HG03097 (cell line): Measurements from ENCODE around the gene CFAP57.
A peak's percentile ranks its signal among the peaks of the same experiment; 100 is the strongest.

ENCODE experiments used
- ATAC-seq: cut with Tn5 transposase; IDR thresholded peaks from one replicate; pipeline ENCODE4 v1.9.1; 2021; ENCODE audit not compliant: unreplicated experiment, low FRiP score

The CFAP57 gene

DNA sequence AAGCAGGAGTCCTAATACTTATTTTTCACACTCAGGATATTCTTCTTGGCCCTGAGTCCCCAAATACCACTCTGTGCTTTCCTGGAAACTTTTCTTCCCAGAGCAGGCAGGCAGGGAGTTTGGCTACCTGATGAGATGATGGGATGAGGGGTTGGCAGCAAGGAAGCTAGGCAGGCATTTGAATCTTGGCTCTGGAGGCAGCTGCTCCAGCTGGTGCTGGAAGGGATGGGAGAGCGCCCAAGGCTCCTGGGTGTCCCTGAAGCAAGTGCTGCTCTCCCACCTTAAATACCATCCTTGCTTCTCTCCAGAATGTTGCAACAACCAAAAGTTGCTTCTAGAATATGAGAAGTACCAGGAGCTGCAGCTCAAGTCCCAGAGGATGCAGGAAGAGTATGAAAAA, 49.7 kb downstream of the CFAP57 start:
- ATAC-seq, result no peak

DNA sequence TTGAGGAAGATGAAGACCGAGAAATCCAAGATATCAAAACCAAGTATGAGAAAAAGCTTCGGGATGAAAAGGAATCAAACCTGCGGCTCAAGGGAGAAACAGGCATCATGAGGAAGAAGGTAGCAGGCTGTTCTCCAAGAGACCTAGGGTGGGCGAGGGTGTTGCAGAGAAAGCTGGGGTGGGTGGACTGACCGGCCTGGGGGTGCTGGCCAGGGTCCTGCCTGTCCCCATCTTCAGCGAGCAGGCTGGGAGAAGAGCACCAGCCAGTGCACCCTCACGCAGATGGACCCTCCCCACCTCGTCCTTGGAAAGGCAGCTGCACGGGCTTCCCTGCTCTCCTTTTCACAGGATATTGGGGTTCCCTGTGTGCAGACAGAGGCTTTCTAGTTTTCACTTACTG, 50.7 kb downstream of the CFAP57 start:
- ATAC-seq, result no peak

DNA sequence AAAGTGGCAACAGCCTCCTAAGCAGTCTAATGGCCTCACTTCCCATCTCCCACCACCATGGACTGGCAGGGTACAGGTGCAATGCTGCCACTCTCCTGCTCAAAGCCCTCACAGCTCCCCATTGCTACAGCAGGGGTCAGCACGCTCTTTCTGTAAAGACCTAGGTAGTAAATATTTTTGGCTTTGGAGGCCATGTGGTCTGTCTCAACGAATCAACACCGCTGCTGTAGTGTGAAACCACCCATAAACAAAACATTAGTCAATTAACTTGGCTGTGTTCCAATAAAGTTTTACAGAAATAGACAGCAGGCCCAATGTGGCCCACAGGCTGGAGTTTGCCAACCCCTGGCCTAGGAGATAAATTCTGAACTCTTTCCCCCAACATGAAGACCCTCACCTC, 53.0 kb downstream of the CFAP57 start:
- ATAC-seq, result no peak

DNA sequence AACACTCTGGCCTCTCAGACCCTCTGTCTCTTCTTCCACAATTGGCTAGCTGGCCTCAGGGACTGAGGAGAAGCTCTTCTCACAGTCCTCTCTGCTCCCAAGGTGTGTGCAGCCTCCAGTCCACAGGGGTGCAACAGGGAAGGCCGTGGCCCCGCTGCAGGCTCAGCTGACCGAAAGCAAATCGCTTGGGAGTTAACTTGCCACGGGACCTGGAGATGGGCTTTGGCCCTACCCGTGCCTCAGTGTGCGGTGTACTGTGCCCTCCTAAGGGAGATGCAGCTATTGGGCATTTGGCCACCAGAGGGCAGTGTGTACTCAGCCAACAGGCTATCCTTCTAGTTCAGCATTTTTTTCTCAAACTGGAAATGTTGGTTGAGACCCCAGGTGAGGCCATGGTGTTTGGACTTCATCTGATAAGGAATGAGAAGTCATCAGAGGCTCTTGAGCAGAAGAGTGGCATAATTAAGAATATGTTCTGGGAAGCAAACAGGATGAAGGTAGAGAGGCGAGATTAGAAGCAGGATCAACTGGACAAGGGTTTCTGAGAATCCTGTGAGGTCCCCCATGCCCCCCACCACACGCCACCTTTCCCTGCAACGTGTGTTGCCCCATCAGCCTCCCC, 55.1 kb downstream of the CFAP57 start:
- ATAC-seq, result no peak

DNA sequence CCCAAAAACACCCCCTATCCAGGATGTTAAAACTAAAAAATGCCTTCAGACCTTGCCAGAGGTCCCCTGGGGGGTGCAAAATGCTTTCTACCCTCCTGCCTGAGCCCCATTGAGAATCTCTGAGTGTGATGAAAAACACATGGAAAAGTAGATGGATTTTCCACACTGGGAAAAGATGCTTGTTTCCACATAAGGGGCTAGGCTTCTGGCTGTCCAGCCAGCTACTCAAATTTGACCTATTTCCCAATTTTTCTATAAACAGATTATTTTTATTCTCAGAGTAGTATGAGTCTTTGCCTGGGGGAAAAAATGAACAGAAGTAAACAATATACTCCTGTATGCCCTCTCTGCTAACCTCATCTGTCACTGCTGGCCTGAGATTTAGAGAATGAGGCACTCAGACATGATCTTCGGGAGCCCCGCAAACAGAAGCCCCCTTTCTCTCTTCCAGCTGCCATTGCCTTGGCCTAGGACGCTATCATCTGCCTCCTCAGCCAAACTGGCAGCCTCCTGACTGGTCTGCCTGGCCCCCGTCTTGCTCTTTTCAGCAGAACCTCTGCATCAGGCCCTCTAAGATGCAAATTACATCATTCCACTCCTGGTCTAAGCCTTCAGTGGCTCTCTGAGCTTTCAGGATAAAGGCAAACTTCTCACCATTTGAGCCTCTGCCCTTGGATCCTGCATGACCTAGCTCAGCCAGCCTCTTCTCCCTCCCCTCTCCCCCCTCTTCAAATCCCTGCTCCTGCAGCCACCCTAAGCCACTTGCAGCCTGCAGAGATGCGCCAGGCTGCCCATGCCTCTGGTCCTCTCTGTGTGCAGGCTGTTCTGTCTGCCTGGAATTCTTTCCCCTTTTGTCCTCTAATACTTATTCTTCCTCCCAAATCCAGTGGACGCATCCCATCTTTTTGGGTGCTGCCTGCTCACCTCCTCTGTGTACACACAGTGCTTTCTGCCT, 58.0 kb downstream of the CFAP57 start:
- ATAC-seq, result no peak

DNA sequence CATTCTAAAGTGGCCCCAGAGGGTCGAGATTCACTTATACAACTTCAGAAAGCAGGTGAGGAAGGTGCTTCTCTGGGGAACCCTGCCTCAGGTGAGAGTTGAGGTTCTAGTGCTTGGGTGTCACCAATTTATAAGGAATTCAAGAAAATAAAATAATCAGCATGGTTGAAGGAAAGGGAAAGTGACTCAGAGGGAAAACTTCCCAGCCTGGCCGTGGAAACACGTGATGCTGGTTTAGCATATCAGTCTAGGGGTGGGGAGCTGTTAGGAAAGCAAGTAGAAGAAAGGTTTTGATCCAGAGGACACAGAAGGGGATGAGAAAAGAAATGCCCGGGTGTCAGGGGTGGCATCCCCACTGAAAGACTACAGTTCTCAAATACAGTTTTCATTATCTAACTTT, 59.9 kb downstream of the CFAP57 start:
- no peak for ATAC-seq

DNA sequence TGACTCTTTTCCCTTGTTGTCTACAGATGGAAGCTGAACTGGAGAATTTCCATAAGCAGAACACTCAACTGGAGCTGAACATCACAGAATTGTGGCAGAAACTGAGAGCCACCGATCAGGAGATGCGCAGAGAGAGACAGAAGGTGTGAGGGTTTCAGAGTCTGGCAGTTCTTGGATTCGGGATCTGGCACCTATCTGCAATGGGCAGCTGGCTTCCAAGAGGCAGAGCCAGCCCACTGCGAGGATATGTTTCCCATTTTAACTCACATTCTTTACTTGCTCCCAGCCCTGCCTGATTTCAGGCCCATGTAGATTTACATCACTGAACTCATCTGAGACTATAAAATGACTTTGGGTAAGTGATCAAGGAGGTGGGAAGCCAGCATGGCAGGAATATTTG, 60.4 kb downstream of the CFAP57 start:
- no peak for ATAC-seq

DNA sequence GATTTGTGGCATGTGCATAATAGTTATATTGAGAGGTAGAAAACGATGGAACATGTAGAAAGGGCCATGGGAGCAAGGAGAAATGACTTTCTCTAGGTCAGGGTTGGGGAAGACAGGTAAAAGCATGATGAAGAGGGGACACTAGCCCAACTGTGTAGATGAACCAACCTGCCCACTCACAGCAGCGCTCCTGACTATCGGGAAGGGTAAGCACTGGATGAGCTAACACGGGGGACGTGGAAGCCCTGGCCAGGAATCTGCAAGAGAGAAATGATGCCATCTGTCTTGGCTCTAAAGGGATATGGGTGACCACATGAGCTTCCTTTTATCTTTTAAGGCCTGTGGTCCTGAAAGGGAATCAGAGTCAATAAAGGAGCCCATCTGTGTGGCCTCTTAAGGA, 61.5 kb downstream of the CFAP57 start:
- ATAC-seq, result no peak

DNA sequence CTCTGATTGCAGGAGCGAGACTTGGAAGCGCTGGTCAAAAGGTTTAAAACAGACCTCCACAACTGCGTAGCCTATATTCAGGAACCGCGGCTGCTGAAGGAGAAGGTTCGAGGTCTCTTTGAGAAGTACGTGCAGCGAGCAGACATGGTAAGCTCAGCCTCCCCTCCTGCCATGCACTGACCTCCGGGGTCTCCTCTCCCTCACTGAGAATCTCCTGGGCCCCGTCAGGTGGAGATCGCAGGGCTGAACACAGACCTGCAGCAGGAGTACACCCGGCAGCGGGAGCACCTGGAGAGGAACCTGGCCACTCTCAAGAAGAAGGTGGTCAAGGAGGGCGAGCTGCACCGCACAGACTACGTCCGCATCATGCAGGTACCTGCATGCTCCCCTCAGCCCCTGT, 62.1 kb downstream of the CFAP57 start:
- no peak for ATAC-seq

DNA sequence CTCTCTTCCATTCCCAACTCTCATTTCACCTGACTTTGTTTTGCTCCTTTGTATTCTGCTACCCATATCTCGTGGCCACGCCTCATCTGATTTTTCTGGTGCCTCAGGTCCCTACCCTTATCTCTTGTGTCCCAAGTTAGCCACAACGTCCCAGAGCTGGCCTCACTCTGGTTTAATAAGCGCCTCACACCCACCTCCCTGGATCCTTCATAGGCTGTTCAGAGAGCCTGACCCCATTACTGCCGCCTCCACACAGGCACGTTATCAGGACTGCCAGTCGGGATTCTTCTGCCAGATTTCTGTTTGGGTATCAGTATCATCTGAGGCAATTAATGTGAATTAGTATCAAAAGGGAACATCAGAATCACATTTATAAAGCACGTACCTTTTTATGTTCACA, 62.9 kb downstream of the CFAP57 start:
- no peak for ATAC-seq

DNA sequence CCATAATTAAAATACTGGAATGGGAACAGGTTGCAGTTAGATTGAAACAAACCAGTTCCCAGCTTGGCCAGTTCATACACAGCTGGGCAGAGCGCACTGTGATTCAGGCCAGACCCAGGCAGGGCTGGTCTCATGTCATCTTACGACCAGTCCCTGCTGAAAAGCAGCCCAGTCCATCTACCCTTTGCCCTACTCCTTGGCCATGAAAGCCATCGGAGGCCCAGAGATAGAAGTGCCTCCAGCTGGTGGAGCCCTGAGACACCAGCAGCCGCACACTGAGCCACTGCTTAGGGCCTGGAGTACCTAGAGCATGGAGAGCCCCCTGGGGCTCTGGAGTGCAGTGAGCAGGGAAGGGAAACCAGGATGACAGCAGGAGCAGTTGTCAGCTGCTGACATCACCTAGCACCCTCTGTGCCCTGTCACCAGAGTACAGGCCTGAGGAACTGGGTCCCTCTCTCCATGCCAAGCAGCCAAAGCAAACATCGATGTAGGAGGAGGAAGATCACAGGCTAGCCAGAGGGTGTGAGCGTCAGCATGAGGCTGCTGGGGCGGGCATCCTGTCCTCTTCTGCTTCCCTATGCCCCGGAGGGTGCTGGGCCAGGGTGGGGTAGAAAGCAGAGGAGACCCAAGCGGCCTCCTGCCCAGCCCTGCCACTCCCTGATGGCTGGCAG, 63.5 kb downstream of the CFAP57 start:
- no peak for ATAC-seq

DNA sequence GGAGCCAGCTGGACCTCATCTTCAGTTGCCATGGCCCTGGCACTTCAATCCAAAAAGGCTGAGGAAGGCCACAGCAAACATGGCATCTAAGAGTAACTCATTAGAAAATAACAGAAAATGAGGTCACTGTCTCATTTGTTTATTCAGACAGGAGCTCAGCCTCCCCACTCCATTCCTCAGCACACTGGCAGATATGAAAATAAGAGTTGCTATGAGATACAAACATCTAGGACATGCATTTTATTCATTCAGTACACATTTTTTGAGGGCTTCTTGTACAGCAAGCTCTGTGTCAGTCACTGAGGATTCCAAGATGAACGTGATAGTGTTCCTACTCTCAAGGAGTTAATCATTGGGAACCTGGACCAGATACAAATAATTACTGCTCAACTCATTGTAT, 65.0 kb downstream of the CFAP57 start:
- no peak for ATAC-seq

DNA sequence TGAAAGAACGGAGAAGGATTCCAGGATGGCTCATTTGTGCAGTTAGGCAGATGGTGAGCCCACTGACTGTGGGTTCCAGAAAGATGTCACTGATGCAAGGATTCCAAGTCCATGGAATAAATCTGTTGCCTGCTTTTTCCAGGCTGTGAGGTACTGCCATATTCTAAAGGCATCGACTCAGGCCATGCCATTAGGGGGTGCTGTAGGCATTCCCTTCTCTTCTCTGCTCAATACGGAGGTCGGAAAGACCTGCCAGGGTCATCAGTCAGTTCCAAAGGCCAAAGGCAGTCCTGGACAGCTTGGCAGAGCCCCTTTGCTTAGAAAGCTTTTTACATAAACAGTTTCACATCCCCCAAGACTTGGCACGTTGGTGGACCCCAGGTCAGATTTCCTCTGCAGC, 66.0 kb downstream of the CFAP57 start:
- ATAC-seq, result no peak

DNA sequence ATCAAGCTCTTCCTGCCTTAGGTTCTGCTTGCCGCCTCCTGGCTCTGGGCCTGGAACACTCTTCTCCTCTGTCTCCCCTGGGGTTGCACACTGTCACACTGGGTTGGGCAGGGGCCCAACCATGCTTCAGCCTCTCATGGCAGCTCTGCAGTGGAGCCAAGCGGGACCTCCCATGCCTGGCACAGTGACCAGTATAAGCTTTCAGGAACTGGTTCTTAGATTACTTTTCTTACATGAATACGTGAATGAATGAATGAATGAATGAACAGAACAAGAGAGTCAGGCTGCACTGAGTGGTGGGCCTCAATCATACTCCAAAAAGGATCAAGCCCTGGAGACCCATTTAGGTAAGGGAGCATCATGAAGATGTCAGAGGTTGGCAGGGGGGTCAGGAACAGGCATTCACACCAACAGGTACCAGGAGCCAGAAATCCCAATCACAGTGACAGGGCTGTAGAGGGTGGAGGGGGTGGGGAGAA, 66.9 kb downstream of the CFAP57 start:
- no peak for ATAC-seq

DNA sequence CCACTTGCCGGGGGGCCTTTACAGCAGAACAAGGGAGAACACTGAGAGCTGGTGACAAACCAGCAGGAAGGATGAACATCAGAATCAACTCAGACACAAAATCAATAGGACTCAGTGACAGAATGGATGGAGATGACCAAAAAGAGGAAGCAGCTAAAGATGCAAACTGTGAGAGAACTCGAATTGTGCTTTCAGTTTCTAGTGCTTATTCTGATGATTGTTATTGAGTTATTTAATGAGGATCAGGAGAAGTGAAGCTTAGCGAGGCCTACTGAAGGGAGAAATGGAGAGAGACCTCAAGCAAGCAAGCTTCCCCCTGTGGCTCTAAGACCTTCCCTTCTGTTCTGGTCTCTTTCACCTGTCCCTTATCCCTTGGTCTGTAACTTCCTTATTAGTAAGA, 67.4 kb downstream of the CFAP57 start:
- ATAC-seq, result peak; percentile 62

DNA sequence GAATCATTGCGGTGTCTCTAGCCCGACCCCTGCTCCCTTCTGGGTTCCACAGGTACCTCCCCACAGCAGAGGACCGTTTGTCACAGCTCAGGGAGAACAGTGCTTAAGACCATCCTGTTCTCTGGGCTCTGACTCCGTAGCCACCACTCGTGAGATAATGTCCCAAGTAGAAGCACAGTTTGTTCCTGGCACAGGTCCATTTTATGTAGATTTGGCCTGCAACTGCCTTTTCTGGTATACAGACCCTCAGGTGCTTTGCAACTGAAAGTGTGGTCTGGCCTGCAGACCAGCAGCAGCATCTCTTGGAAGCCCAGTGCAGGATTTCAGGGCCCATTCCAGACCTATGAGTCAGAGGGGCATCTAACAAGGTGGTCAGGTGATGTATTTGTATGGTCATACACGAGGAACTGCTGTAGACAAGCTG, 69.3 kb downstream of the CFAP57 start:
- no peak for ATAC-seq

DNA sequence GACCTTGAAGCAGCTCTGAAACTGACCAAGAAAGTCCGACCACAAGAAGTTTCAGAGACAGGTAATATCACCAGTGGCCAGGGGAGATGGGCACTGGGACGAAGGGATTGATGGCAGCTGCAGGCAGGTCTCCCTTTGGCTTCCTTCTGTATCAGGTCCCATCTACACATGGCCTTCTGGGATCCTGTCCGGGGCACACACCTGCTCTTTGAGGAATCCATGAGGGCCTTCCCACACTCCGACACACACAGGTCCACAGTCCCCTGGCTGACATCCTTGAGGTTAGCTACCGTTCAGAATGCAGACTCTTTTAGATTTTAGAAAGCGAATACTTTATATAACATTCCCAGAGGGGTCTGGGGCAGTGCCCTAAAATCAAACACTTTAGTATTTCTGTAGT, 71.2 kb downstream of the CFAP57 start:
- ATAC-seq, result no peak

DNA sequence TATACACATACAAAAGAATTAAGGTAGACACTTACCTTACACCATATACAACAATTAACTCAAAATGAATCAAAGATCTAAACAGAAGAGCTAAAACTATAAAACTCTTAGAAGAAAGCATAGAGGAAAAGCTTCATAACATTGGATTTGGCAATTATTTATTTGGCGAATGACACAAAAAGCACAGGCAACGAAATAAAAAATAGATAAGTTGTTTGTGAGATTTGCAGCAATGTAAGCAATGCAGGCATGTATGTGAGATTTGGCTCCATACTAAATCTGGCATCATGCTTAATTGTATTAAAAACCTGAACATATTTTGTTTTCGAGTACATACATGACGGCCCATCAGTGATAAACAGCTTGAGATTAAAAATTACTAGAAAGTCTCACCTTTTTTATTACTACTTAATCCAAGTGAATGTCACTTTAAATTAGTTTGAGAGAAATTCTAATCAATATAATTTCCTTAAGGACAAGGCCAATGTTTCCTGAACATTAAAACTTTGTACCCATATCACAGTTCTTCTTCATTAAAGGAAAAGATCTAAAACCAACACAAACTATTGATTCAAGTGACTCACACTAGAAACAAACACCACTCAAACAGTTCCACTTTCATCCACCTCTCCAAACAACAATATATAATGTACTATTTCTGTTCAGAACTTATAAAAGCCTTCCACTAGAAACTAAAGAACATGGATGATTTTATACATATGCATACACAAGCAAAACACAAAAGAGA, 74.5 kb downstream of the CFAP57 start:
- ATAC-seq, result no peak

DNA sequence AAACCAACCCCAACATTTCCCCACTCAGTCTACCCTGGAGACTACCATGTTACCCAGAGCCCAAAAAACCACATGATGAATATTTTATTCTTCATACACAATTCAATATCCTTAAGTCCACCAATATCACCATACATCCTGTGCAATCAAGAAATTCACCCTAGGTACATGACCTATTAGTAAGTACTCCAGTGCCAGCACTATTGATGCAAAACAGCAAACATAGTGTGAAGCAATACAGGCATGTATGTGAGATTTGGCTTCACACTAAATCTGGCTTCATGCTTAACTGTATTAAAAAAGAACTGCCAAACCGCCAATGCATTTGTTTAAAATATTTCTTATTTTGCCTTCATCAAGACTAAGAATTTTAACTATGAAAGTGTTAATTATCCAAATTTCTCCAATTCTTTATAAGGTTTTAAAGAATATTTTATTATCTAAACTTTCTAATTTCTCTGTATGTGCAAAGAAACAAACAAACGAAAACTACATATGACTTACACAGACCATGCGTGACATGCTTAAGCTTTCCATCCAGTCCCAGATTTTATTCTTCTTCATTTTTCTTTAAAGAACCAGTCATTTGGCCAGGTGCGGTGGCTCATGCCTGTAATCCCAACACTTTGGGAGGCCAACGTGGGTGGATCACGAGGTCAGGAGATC, 75.3 kb downstream of the CFAP57 start:
- ATAC-seq, result no peak

DNA sequence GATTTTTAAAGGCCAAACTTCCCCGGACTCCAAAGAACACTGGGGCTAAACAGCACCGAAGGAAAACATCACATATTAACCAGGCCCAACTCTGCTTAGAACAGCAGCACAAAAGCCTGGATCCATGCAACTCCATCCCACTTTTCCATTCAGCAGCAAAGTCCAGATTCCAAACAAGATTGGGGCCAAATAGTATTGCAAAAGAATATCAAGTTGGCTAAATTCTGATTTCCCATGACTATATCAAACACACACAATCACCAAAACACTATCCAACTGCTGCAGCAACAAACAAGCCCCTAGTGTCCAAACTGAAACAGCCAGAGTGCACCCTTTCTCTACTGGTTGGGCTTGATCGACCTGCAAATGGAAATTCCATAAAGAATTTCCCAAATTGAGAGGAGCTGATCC, 78.2 kb downstream of the CFAP57 start:
- no peak for ATAC-seq
